CD4-positive, alpha-beta T cell (primary cell): Measurements from ENCODE around the gene PRND. TPM values are rescaled to one million over a fixed set of nuclear protein-coding genes. Genes with fewer than 3 reads are reported as not detected.

Experiments used
- ATAC-seq: fragments of 200-7000 bp; cut with Tn5 transposase; one replicate; pipeline ENCODE4 v1.10.0; 2022; ENCODE audit warnings: mild to moderate bottlenecking; ENCODE audit not compliant: poor library complexity
- CTCF ChIA-PET: fragments of 350-600 bp; sonication (Branson Sonifier 250); formaldehyde crosslinking; loops from one replicate; lab custom pipeline; 2021; ENCODE audit warnings: antibody characterized with exemption, inconsistent platforms; lab: Charles Lee
- POLR2A ChIA-PET: fragments of 350-600 bp; sonication (Branson Sonifier 250); formaldehyde crosslinking; loops from one replicate; lab custom pipeline; 2021; ENCODE audit warnings: antibody characterized with exemption, inconsistent platforms; lab: Charles Lee
- DNase-seq, 14 experiments: peaks; one replicate each; pipeline ENCODE4 v3.0.0-alpha.2; 2013 to 2020; ENCODE audit warnings: mixed read lengths in 2 of 14
- H3K27ac ChIP-seq, 2 donors: one replicate each; pipeline versions ENCODE4 v1.5.1 to v1.7.0; 2013; ENCODE audit warnings: low read length in 2 of 2, low read depth in 1 of 2, mild to moderate bottlenecking in 1 of 2
- H3K27me3 ChIP-seq, 2 experiments: 1 replicate in 1 of 2; 2 replicates in 1 of 2; pipeline versions ENCODE4 v1.6.1 to v1.7.0; 2013; ENCODE audit warnings: low read length in 2 of 2, control low read depth in 1 of 2, mild to moderate bottlenecking in 1 of 2, moderate library complexity in 1 of 2; ENCODE audit not compliant: insufficient read depth in 2 of 2, control insufficient read depth in 1 of 2
- H3K36me3 ChIP-seq: one replicate; pipeline ENCODE4 v1.6.1; 2013; ENCODE audit warnings: low read length, control low read depth; ENCODE audit not compliant: insufficient read depth
- H3K4me1 ChIP-seq: one replicate; pipeline ENCODE4 v1.6.1; 2013; ENCODE audit warnings: low read length, control low read depth; ENCODE audit not compliant: insufficient read depth
- H3K4me3 ChIP-seq: one replicate; pipeline ENCODE4 v1.5.1; 2013; ENCODE audit warnings: mild to moderate bottlenecking, low read length, moderate library complexity
- H3K9me3 ChIP-seq, 2 experiments: 1 replicate in 1 of 2; 2 replicates in 1 of 2; pipeline versions ENCODE4 v1.6.1 to v1.7.0; 2013; ENCODE audit warnings: low read length in 2 of 2, mild to moderate bottlenecking in 2 of 2, control low read depth in 1 of 2, moderate library complexity in 1 of 2; ENCODE audit not compliant: control insufficient read depth in 1 of 2, insufficient read depth in 1 of 2
- H3K27ac Mint-ChIP-seq: one replicate; pipeline ENCODE4 v1.8.0; 2020; ENCODE audit warnings: mixed read lengths
- H3K27me3 Mint-ChIP-seq: one replicate; pipeline ENCODE4 v1.8.0; 2021; ENCODE audit warnings: mixed read lengths
- H3K36me3 Mint-ChIP-seq: one replicate; pipeline ENCODE4 v1.8.0; 2021; ENCODE audit warnings: low read depth, mixed read lengths
- H3K4me1 Mint-ChIP-seq: one replicate; pipeline ENCODE4 v1.8.0; 2021; ENCODE audit warnings: low read depth, mixed read lengths
- H3K4me3 Mint-ChIP-seq: one replicate; pipeline ENCODE4 v1.8.0; 2020; ENCODE audit warnings: mild to moderate bottlenecking, mixed read lengths
- H3K9me3 Mint-ChIP-seq: one replicate; pipeline ENCODE4 v1.8.0; 2020; ENCODE audit warnings: mixed read lengths
- intact Hi-C, 2 experiments: fragments of 100-400 bp; cut with DNase I in 1 of 2; cut with micrococcal nuclease in 1 of 2; formaldehyde crosslinking; loops; one replicate each; pipeline versions ENCODE4 v1.15.1 to v1.9.0; 2023 to 2025; cut with DNase I, micrococcal nuclease
- total RNA-seq, 174 experiments: library from RNA in 2 of 174; stranded (reverse) in 2 of 174; gene quantifications; one replicate each; pipeline ENCODE4 v1.2.3 and lab custom pipeline; 2021 to 2026
- TF ChIP-seq, protein P1 (sequence below): fragments of 200-600 bp; IDR thresholded peaks from one replicate; pipeline ENCODE4 v1.8.0; 2022; ENCODE audit warnings: antibody characterized with exemption, mild to moderate bottlenecking

PRND gene
- total RNA-seq, 2 experiments from 2014 or later = not detected

DNA sequence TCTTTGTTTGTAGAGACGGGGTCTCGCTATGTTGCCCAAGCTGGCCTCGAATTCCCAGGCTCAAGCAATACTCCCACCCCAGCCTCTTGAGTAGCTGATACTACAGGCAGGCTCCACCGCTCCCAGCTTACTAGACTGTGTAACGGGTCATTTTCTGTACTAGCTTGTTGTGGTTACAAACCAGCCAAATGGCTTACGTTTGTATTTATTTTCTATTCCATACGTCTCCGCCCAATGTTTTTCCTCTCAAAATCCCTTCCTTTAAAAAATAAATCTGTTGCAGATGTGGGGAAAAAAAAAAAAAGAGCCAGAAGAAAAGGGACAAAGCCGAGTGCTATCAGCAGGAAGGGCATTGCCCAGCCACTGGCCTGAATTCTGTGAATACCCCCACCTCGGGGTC, 41.6 kb downstream of the PRND start:
- no peak overlapping the region for H3K27ac Mint-ChIP-seq
- no peaks in the 10 kb centered on the region for H3K9me3 ChIP-seq
- H3K4me1 ChIP-seq = peaks cover 10% of the 10 kb centered on the region
- no peaks in the 10 kb centered on the region for H3K36me3 ChIP-seq
- POLR2A ChIA-PET = interaction anchor here (1.0 kb wide), 1 partner anchor 49 kb away, joined by 3 read pairs; no protein-coding TSS in a partner anchor
- TF ChIP-seq, protein P1, sequence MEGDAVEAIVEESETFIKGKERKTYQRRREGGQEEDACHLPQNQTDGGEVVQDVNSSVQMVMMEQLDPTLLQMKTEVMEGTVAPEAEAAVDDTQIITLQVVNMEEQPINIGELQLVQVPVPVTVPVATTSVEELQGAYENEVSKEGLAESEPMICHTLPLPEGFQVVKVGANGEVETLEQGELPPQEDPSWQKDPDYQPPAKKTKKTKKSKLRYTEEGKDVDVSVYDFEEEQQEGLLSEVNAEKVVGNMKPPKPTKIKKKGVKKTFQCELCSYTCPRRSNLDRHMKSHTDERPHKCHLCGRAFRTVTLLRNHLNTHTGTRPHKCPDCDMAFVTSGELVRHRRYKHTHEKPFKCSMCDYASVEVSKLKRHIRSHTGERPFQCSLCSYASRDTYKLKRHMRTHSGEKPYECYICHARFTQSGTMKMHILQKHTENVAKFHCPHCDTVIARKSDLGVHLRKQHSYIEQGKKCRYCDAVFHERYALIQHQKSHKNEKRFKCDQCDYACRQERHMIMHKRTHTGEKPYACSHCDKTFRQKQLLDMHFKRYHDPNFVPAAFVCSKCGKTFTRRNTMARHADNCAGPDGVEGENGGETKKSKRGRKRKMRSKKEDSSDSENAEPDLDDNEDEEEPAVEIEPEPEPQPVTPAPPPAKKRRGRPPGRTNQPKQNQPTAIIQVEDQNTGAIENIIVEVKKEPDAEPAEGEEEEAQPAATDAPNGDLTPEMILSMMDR = no peak
- no peak for ATAC-seq
- no peak overlapping the region for H3K27ac ChIP-seq
- H3K4me3 ChIP-seq = no peak overlapping the region
- peaks cover 8% of the 10 kb centered on the region for H3K4me1 Mint-ChIP-seq
- no peaks in the 10 kb centered on the region for H3K27me3 ChIP-seq
- intact Hi-C loops = no loop called here
- DNase-seq = no peak
- no peaks in the 10 kb centered on the region for H3K36me3 Mint-ChIP-seq
- H3K4me3 Mint-ChIP-seq = no peak overlapping the region
- H3K27me3 Mint-ChIP-seq = no peaks in the 10 kb centered on the region
- CTCF ChIA-PET = interaction anchor here (1.4 kb wide), 1 partner anchor 187 kb away, joined by 3 read pairs; no protein-coding TSS in a partner anchor
- no peaks in the 10 kb centered on the region for H3K9me3 Mint-ChIP-seq

DNA sequence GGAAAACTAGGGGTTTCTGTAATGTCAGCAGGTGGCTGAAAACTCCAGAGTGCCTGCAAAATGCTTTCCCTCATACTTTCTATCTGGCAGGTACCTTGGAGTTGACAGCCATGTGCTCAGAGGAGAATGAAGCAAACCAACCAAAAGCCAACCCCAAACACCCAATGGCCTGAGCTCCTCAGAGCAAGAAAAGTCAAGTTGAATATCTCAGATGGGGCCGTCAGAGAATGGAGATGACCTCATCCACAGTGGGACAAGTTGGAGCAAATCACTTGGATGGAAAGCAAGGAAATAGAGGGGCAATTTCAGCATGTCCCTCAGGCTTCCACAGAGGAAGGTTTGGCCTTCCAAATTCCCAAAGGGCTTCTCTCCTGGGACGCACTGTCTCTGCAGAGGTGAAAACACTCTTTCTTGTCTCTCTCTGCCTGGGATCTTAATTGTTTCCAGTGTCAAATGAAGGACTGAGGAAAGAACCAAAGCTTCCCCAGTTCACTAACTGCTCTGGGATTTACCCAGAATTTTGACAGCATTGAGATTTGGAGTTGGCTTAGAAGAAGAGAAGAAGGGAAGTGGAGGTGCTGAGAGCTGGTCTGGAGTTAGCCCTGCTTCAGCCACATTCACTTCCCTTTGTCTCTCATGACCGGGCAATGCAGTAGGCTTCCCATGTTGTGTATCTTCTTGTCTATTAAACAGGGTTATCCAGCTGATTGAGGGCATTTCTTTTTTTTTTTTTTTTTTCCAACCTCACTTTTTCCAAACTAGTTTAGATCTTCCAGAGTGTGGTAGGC, 42.2 kb downstream of the PRND start:
- intact Hi-C loops = no loop called here
- DNase-seq (peak in 2 of 14 experiments; percentile 25), ATAC-seq (no peak)
- Histone ChIP-seq H3K4me1 (peaks cover 10% of the 10 kb centered on the region), H3K27ac (no peak overlapping the region), H3K4me3 (no peak overlapping the region), H3K36me3 (no peaks in the 10 kb centered on the region), H3K9me3 (no peaks in the 10 kb centered on the region), H3K27me3 (no peaks in the 10 kb centered on the region)
- Mint-ChIP-seq H3K9me3 (no peaks in the 10 kb centered on the region), H3K27me3 (no peaks in the 10 kb centered on the region), H3K4me1 (peaks cover 8% of the 10 kb centered on the region), H3K4me3 (no peak overlapping the region), H3K36me3 (no peaks in the 10 kb centered on the region), H3K27ac (no peak overlapping the region)
- POLR2A ChIA-PET = interaction anchor here (0.6 to 1.0 kb wide), 2 partner anchors 48 to 1260 kb away, joined by 3 read pairs; no protein-coding TSS in a partner anchor
- TF ChIP-seq, protein P1 = no peak
- CTCF ChIA-PET = interaction anchor here (0.7 kb wide), 1 partner anchor 187 kb away, joined by 3 read pairs; no protein-coding TSS in a partner anchor

DNA sequence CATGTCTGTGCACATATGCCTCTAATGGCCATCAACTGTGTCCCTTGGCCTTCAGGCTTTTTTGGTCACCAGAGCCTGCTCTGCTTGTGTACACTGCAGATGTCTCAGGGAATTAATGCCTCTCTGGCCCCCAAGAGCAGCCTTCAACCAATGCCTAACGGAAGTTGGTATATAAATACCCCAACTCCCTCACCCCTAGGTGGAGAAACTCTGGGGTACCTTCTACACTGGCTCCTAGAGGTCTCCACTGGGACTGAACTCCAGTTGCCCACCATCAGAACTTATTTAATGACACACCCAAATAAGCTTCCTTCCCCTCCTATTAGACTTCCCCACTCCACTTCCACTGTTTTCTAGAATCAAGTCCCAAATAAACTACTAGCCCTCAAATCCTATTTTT, 43.1 kb downstream of the PRND start:
- Histone ChIP-seq H3K4me1 (peaks cover 7% of the 10 kb centered on the region), H3K27ac (no peak overlapping the region), H3K36me3 (no peaks in the 10 kb centered on the region), H3K4me3 (no peak overlapping the region), H3K27me3 (no peaks in the 10 kb centered on the region), H3K9me3 (no peaks in the 10 kb centered on the region)
- Mint-ChIP-seq H3K9me3 (no peaks in the 10 kb centered on the region), H3K4me1 (peaks cover 8% of the 10 kb centered on the region), H3K36me3 (no peaks in the 10 kb centered on the region), H3K4me3 (no peak overlapping the region), H3K27ac (no peak overlapping the region), H3K27me3 (no peaks in the 10 kb centered on the region)
- DNase-seq (no peak), ATAC-seq (no peak)
- TF ChIP-seq, protein P1 = no peak
- CTCF ChIA-PET = no interaction called here
- POLR2A ChIA-PET = no interaction called here
- intact Hi-C loops = no loop called here
